ENCODE results near the gene APMAP.
"Not testable (repeated sequence)": the region's sequence is repeated elsewhere in the genome, so short reads cannot be mapped to it uniquely, and the experiment has no call there.

The APMAP gene

DNA sequence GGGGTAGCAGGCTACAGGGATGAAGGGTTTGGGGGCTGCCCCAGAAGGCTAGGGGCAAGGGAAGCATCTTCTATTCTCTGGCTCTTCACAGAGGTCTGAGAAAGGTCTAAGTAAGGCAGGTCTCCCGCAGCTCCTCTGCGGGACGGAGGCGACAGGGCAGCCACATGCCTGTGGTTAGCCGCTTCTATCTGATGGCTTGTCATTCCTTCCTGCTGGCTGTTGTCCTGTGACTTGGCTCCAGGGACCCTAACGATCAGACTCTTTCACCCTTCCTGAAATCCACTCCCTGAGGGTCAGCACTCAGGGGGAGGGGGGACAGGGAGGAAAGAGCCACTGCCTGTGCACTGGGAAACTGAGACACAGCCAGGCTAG lies 42.8 kb downstream of the APMAP start:
- Histone ChIP-seq H3K27me3 (replicated peaks; ENCODE audit: control insufficient read depth, insufficient read depth, low read length) (no peaks in the 10 kb centered on the region; the same call in 1 of the 2 replicates), H3K4me3 (replicated peaks; ENCODE audit: low read depth, low read length) (no peak overlapping the region), H3K36me3 (ENCODE audit: control insufficient read depth, insufficient read depth, low read length) (no peaks in the 10 kb centered on the region)
- DNase-seq (ENCODE audit: extremely low read depth, insufficient read length), result no peak
- TF ChIP-seq, protein P1, sequence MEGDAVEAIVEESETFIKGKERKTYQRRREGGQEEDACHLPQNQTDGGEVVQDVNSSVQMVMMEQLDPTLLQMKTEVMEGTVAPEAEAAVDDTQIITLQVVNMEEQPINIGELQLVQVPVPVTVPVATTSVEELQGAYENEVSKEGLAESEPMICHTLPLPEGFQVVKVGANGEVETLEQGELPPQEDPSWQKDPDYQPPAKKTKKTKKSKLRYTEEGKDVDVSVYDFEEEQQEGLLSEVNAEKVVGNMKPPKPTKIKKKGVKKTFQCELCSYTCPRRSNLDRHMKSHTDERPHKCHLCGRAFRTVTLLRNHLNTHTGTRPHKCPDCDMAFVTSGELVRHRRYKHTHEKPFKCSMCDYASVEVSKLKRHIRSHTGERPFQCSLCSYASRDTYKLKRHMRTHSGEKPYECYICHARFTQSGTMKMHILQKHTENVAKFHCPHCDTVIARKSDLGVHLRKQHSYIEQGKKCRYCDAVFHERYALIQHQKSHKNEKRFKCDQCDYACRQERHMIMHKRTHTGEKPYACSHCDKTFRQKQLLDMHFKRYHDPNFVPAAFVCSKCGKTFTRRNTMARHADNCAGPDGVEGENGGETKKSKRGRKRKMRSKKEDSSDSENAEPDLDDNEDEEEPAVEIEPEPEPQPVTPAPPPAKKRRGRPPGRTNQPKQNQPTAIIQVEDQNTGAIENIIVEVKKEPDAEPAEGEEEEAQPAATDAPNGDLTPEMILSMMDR (IDR thresholded peaks at IDR 0.05; ENCODE audit: insufficient read depth, low read length, poor library complexity, severe bottlenecking), result no peak

DNA sequence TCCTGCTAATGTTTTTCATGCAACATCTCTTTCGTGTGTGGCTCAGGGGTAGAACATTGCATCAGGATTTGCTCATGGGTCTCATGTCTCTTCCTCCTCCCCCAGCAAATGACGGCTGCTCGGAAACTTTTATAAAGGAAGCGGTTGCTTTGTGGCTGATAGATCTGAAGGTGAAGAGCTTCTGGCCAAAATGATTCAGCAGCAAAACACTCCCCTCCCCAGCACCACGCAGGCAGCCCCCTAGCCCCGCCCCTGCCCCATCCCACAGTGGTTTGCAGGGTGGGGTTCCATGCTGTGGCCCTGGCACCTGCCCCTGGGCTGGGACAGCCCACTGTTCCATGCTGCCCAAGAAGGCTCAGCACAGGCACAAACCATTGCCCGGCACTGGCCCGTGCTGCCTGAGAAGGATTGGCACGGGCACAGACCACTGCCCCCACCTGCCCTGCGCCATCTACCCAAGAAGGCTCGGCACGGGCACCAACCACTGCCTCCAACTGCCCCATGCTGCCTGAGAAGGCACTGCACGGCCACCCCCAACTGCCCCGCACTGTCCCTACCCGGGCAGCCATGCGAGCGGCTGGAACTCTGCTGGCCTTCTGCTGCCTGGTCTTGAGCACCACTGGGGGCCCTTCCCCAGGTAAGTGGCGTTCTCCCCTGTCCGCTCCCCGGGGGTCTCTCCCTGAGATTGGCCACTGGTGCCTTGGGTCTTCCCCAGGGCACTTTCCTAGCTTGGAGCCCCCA lies 43.4 kb downstream of the APMAP start, which contains the start of gene CST7:
TSS of gene CST7 (plus strand) at position 331 of the 741 bp plus-strand sequence. CDS start at position 568, 237 bp downstream.
- TF ChIP-seq, protein P1 (IDR thresholded peaks at IDR 0.05; ENCODE audit: insufficient read depth, low read length, poor library complexity, severe bottlenecking), result no peak
- Histone ChIP-seq H3K27me3 (replicated peaks; ENCODE audit: control insufficient read depth, insufficient read depth, low read length) (no peaks in the 10 kb centered on the region; the same call in 1 of the 2 replicates), H3K36me3 (ENCODE audit: control insufficient read depth, insufficient read depth, low read length) (no peaks in the 10 kb centered on the region), H3K4me3 (replicated peaks; ENCODE audit: low read depth, low read length) (no peak within 1 kb of the TSS)
- no peak for DNase-seq (ENCODE audit: extremely low read depth, insufficient read length)

DNA sequence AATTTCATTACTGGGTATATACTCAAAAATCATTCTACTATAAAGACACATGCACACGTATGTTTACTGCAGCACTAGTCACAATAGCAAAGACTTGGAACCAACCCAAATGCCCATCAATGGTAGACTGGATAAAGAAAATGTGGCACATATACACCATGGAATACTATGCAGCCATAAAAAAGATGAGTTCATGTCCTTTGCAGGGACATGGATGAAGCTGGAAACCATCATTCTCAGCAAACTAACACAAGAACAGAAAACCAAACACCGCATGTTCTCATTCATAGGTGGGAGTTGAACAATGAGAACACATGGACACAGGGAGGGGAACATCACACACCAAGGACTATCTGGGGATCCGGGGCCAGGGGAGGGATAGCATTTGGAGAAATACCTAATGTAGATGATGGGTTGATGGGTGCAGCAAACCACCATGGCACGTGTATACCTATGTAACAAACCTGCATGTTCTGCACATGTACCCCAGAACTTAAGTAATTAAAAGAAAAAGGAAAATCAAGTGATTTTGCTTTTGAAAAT lies 44.1 kb downstream of the APMAP start:
- not testable (repeated sequence) for DNase-seq (ENCODE audit: extremely low read depth, insufficient read length); H3K4me3 ChIP-seq (replicated peaks; ENCODE audit: low read depth, low read length); H3K36me3 ChIP-seq (ENCODE audit: control insufficient read depth, insufficient read depth, low read length)

DNA sequence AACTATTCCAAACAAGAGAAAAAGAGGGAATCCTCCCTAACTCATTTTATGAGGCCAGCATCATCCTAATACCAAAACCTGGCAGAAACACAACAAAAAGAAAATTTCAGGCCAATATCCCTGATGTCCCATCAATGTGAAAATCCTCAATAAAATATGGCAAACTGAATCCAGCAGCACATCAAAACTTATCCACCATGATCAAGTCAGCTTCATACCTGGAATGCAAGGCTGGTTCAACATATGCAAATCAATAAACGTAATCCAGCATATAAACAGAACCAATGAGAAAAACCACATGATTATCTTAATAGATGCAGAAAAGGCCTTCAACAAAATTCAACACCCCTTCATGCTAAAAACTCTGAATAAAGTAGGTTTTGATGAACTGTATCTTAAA lies 46.2 kb downstream of the APMAP start:
- not testable (repeated sequence) for H3K4me3 ChIP-seq (replicated peaks; ENCODE audit: low read depth, low read length); DNase-seq (ENCODE audit: extremely low read depth, insufficient read length); H3K27me3 ChIP-seq (replicated peaks; ENCODE audit: control insufficient read depth, insufficient read depth, low read length); H3K36me3 ChIP-seq (ENCODE audit: control insufficient read depth, insufficient read depth, low read length)

More for the DNA sequence above, 44.1 kb downstream of the APMAP start:
- not testable (repeated sequence) for H3K27me3 ChIP-seq (replicated peaks; ENCODE audit: control insufficient read depth, insufficient read depth, low read length)

DNA sequence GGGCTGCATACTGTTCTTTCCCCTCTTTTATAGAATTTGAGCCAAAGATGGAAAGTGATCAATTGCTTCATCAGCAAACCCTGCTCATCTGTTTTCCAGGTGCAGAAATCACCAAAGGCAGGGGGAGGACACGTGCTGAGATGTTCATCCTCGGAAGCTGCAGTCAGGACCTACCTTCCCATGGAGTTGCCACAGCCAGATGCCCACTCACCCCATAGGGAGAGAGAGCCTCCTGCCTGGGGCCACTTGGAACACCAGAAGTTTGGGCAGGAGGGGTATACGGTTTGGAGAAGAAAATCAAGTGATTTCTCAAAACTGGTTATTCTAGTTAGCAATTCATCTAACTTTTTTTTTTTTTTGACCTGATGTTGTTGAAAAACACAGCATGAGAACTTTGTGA lies 48.8 kb downstream of the APMAP start:
- TF ChIP-seq, protein P1 (IDR thresholded peaks at IDR 0.05; ENCODE audit: insufficient read depth, low read length, poor library complexity, severe bottlenecking), result no peak

DNA sequence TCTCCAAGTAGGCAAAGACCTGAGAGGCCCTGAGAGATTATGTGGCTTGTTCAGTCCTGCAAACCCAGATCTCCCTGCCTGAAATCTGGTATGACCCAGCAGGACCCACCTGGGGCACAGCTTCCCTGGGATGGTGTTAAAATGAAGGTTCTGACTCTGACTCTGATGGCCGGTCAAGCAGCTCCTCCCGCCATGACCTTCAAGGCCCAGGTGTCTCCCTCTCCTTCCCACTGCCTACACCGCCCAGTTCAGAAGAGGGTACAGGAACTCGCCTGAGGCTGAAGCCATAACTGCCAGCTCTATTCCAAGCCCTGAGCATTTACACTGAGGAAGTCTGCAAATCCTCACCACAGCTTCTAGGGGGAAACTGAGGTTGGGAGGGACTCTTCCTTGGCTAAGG lies 49.4 kb downstream of the APMAP start:
- DNase-seq (ENCODE audit: extremely low read depth, insufficient read length), result no peak
- Histone ChIP-seq H3K36me3 (ENCODE audit: control insufficient read depth, insufficient read depth, low read length) (no peaks in the 10 kb centered on the region), H3K27me3 (replicated peaks; ENCODE audit: control insufficient read depth, insufficient read depth, low read length) (no peaks in the 10 kb centered on the region), H3K4me3 (replicated peaks; ENCODE audit: low read depth, low read length) (no peak overlapping the region)
- TF ChIP-seq, protein P1 (IDR thresholded peaks at IDR 0.05; ENCODE audit: insufficient read depth, low read length, poor library complexity, severe bottlenecking), result no peak

More for the DNA sequence above, 48.8 kb downstream of the APMAP start:
- H3K27me3 ChIP-seq (replicated peaks; ENCODE audit: control insufficient read depth, insufficient read depth, low read length), result no peaks in the 10 kb centered on the region
- no peak for DNase-seq (ENCODE audit: extremely low read depth, insufficient read length)
- no peaks in the 10 kb centered on the region for H3K36me3 ChIP-seq (ENCODE audit: control insufficient read depth, insufficient read depth, low read length)
- H3K4me3 ChIP-seq (replicated peaks; ENCODE audit: low read depth, low read length), result no peak overlapping the region
